Gastrocnemius medialis (tissue), 4 donors: ENCODE results near the gene HRH2. TPM values are rescaled to one million over a fixed set of nuclear protein-coding genes. Genes with fewer than 3 reads are reported as not detected.
"Not testable (repeated sequence)": the region's sequence is repeated elsewhere in the genome, so short reads cannot be mapped to it uniquely, and the experiment has no call there.

Source experiments
- ATAC-seq, 2 donors: fragments of 150-250 bp; one replicate each; pipeline ENCODE4 v1.9.1; 2016
- DNase-seq, 2 donors: peaks; one replicate each; pipeline ENCODE4 v3.0.0-alpha.2; 2019
- H3K27ac ChIP-seq, 4 donors: fragments of 200-600 bp; sonication (generic); 1 replicate in 1 of 4; 2 replicates in 3 of 4; pipeline ENCODE4 v1.5.1; 2016 to 2018; ENCODE audit warnings: mild to moderate bottlenecking in 2 of 4, moderate library complexity in 1 of 4
- H3K27me3 ChIP-seq, 3 donors: fragments of 200-600 bp; sonication (generic) in 2 of 3; 1 replicate in 1 of 3; 2 replicates in 2 of 3; pipeline versions ENCODE4 v1.5.1 to v1.6.0; 2016 to 2019; ENCODE audit warnings: mild to moderate bottlenecking in 1 of 3, moderate library complexity in 1 of 3
- H3K36me3 ChIP-seq, 2 donors: fragments of 200-600 bp; sonication (generic) in 1 of 2; one replicate each; pipeline ENCODE4 v1.5.1; 2017 to 2018
- H3K4me1 ChIP-seq, 2 donors: fragments of 200-600 bp; sonication (generic) in 1 of 2; one replicate each; pipeline ENCODE4 v1.5.1; 2016 to 2017; ENCODE audit warnings: mild to moderate bottlenecking in 2 of 2
- H3K4me3 ChIP-seq, 4 donors: fragments of 200-600 bp; sonication (generic) in 3 of 4; 1 replicate in 1 of 4; 2 replicates in 3 of 4; pipeline ENCODE4 v1.5.1; 2016 to 2019; ENCODE audit warnings: mild to moderate bottlenecking in 2 of 4
- H3K9me3 ChIP-seq, 3 donors: fragments of 200-600 bp; sonication (generic) in 2 of 3; 1 replicate in 1 of 3; 2 replicates in 2 of 3; pipeline ENCODE4 v1.5.1; 2016 to 2019
- CTCF ChIP-seq, 5 experiments: fragments of 450-650 bp in 3 of 5; fragments of 200-600 bp in 2 of 5; sonication (generic) in 2 of 5; IDR thresholded peaks in 4 of 5; conservative IDR thresholded peaks in 1 of 5; 1 replicate in 4 of 5; 2 replicates in 1 of 5; pipeline ENCODE4 v1.5.1; 2016 to 2019; ENCODE audit warnings: antibody characterized with exemption in 5 of 5, mild to moderate bottlenecking in 3 of 5, moderate library complexity in 3 of 5
- POLR2A ChIP-seq, 2 donors: fragments of 450-650 bp; IDR thresholded peaks; one replicate each; pipeline ENCODE4 v1.6.1; 2017; ENCODE audit warnings: antibody characterized with exemption in 2 of 2, mild to moderate bottlenecking in 2 of 2, moderate library complexity in 2 of 2
- in situ Hi-C, 4 donors: fragments of 200-750 bp; cut with MboI; loops; one replicate each; pipeline versions ENCODE4 v1.15.0 to v1.8.0; 2017; ENCODE audit warnings: low sequenced_read_pairs in 4 of 4
- intact Hi-C: fragments of 100-400 bp; cut with DNase I; formaldehyde crosslinking; loops from one replicate; pipeline ENCODE4 v1.15.1; 2023; ENCODE audit warnings: low total_unique reads
- total RNA-seq, 4 donors: library from RNA; depleted of rRNA; stranded (reverse); fragments of >200 nt; gene quantifications; one replicate each; pipeline versions ENCODE4 v1.1.0 to v1.2.3, GENCODE V29; 2016

HRH2 gene
- total RNA-seq, 4 donors from 2014 or later: 0.44 to 1.6 (median 0.76) TPM

GRCh38 chr5:175753536-175754402 is 95.9 kb downstream of the HRH2 start:
- no peak overlapping the region for H3K4me3 ChIP-seq
- no peaks in the 10 kb centered on the region for H3K36me3 ChIP-seq
- H3K27me3 ChIP-seq: peaks cover 6 to 26% (median 9%) of the 10 kb centered on the region in 3 donors
- H3K27ac ChIP-seq: no peak overlapping the region
- in situ Hi-C loops: no loop called here
- no peaks in the 10 kb centered on the region for H3K4me1 ChIP-seq
- no peak for DNase-seq
- H3K9me3 ChIP-seq: no peaks in the 10 kb centered on the region
- TF ChIP-seq POLR2A (IDR thresholded peaks at IDR 0.05) (no peak), CTCF (IDR thresholded peaks at IDR 0.05 in 4 of 5, conservative IDR thresholded peaks at IDR 0.05 in 1 of 5) (no peak)
- no peak for ATAC-seq
- intact Hi-C loops: no loop called here

GRCh38 chr5:175759991-175760390 is 102.1 kb downstream of the HRH2 start:
- ATAC-seq, H3K4me1 ChIP-seq, H3K9me3 ChIP-seq, in situ Hi-C loops, H3K4me3 ChIP-seq, H3K36me3 ChIP-seq, DNase-seq, intact Hi-C loops, H3K27ac ChIP-seq, H3K27me3 ChIP-seq: not testable (repeated sequence)

Other genes with a start within 250 kb of the HRH2 start
- gene DRD1, start 213.9 kb upstream of the HRH2 start, total RNA-seq: not detected
- gene SFXN1, start 179.5 kb upstream of the HRH2 start, total RNA-seq: 10 to 100 TPM in 3 of 4 donors, 1 to 10 TPM in 1; 5.8 to 16.7 (median 13.1) TPM
- not detected for gene CPLX2, start 213.5 kb downstream of the HRH2 start, total RNA-seq